Stimulated activated CD8-positive, alpha-beta memory T cell treated with anti-CD3 and anti-CD28 coated beads, Interleukin-4, amount 100 ng/mL, for 1 hour (primary cell): ENCODE results near the gene GSTP1.
A peak's percentile ranks its signal among the peaks of the same experiment; 100 is the strongest.
"Not testable (repeated sequence)": the region's sequence is repeated elsewhere in the genome, so short reads cannot be mapped to it uniquely, and the experiment has no call there.

ENCODE experiments used
- DNase-seq, 2 donors: peaks; one replicate each; pipeline ENCODE4 v3.0.0-alpha.2; 2020; ENCODE audit warnings: low read depth in 2 of 2, low spot score in 1 of 2

Gene GSTP1

GRCh38 chr11:67583247-67584204 is at the start of gene GSTP1:
Gene GSTP1 (plus strand): TSS chr11:67583812. CDS start chr11:67583844, 32 bp downstream.
- peak; percentile 58 to 60 for DNase-seq

- no peak for DNase-seq
These were observed 49.4 kb upstream of the GSTP1 start for GRCh38 chr11:67534070-67534679.

- DNase-seq = no peak
These were observed 48.1 kb upstream of the GSTP1 start for GRCh38 chr11:67535561-67535960.

GRCh38 chr11:67538306-67538705 is 45.3 kb upstream of the GSTP1 start:
- no peak for DNase-seq

- DNase-seq = no peak
These were observed 44.6 kb upstream of the GSTP1 start for GRCh38 chr11:67538823-67539505.

- no peak for DNase-seq
These were observed 44.1 kb upstream of the GSTP1 start for GRCh38 chr11:67539550-67539949.

- no peak for DNase-seq
These were observed 42.4 kb upstream of the GSTP1 start for GRCh38 chr11:67541198-67541597.

- no peak for DNase-seq
These were observed 41.4 kb upstream of the GSTP1 start for GRCh38 chr11:67542169-67542568.

- DNase-seq = no peak
These were observed 40.6 kb upstream of the GSTP1 start for GRCh38 chr11:67542971-67543370.

GRCh38 chr11:67543585-67543984 is 40.0 kb upstream of the GSTP1 start:
- DNase-seq = no peak

GRCh38 chr11:67544616-67545242 is 38.9 kb upstream of the GSTP1 start:
- no peak for DNase-seq

GRCh38 chr11:67545280-67545679 is 38.3 kb upstream of the GSTP1 start:
- DNase-seq = no peak

GRCh38 chr11:67548112-67548511 is 35.5 kb upstream of the GSTP1 start:
- not testable (repeated sequence) for DNase-seq

- no peak for DNase-seq
These were observed 35.0 kb upstream of the GSTP1 start for GRCh38 chr11:67548555-67549110.

- DNase-seq = no peak
These were observed 32.5 kb upstream of the GSTP1 start for GRCh38 chr11:67551127-67551526.

GRCh38 chr11:67551697-67552096 is 31.9 kb upstream of the GSTP1 start:
- DNase-seq = not testable (repeated sequence)

GRCh38 chr11:67556244-67556643 is 27.4 kb upstream of the GSTP1 start:
- no peak for DNase-seq

- no peak for DNase-seq
These were observed 25.4 kb upstream of the GSTP1 start for GRCh38 chr11:67558084-67558772.

GRCh38 chr11:67561971-67562619 is 21.5 kb upstream of the GSTP1 start:
- no peak for DNase-seq
